Activated naive CD4-positive, alpha-beta T cell treated with Interleukin-2 at 50 U/mL for 16 hours (primary cell): Measurements from ENCODE around the gene IFITM5.
A peak's percentile ranks its signal among the peaks of the same experiment; 100 is the strongest.

ENCODE experiments used
- DNase-seq: peaks from one replicate; pipeline ENCODE4 v3.0.0-alpha.2; 2020

The IFITM5 gene

DNA sequence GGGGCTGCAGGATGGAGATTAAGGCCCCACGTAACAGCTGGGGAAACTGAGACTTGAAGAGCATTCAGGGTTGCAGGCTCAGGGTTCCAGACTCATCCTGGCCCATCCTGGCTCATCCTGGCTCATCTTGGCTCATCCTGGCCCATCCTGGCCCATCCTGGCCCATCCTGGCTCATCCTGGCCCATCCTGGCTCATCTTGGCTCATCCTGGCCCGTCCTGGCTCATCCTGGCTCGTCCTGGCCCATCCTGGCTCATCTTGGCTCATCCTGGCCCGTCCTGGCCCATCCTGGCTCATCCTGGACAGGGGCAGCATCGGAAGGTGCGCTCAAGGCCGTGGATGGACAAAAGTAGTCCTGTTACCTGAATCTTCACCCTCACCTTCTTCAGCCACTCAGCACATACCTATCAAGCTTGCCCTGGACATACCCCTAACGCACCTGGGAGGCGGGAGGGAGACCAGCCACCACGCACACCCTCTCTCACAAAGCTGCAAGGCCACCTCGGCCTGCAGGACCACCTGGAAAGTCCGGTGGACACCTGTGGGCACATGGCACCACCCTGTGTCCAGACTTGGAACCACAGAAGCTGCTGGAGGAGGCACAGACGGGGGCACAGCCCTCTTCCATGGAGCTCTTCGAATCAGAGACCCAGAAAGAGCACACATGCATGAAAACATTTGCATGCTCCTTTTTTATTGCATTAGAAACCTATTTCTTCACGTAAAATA lies 41.4 kb downstream of the IFITM5 start:
- DNase-seq, result no peak

DNA sequence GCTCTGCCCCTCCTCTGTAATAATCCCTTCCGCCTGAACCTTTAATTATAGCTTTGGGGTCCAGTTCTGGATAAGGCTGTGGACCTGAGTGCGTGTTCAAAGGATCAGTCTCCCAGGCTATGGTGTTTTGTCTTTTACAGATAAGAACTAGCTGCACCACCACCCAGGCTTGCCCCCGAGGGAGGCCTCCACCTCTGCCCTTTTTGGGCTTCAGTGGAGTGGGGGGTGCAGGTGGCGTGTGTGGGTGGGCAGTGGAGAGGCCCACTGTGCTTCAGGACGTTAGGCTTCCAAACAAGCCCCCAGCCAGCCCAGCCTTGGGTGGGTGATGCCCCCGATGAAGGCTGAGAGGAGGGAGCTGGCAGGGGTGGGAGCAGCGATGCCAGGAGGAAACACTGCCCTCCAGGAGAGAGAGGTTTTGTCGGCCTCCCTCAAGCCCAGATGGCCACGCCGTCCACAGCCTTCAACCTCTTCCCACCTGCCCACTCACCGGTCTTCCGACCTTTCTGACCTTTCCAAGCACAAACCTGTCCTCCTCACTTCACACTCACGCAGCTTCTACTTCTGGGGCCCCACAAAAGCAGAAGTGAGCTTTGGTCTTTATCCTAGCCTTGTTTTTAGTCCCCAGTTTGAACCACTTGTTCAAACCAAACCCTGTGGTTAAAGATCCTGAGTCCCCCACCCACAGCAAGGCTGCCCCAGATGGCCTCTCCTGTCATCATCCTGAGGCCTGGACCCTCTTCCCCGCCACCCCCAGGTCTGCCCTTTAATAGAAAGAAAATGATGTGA lies 42.2 kb downstream of the IFITM5 start:
- no peak for DNase-seq

GRCh38 chr11:255816-256215 lies 43.5 kb downstream of the IFITM5 start:
- DNase-seq, result no peak

GRCh38 chr11:255176-255575 lies 44.1 kb downstream of the IFITM5 start:
- DNase-seq, result no peak

- no peak for DNase-seq
Measured at GRCh38 chr11:253886-254270, 45.4 kb downstream of the IFITM5 start.

DNA sequence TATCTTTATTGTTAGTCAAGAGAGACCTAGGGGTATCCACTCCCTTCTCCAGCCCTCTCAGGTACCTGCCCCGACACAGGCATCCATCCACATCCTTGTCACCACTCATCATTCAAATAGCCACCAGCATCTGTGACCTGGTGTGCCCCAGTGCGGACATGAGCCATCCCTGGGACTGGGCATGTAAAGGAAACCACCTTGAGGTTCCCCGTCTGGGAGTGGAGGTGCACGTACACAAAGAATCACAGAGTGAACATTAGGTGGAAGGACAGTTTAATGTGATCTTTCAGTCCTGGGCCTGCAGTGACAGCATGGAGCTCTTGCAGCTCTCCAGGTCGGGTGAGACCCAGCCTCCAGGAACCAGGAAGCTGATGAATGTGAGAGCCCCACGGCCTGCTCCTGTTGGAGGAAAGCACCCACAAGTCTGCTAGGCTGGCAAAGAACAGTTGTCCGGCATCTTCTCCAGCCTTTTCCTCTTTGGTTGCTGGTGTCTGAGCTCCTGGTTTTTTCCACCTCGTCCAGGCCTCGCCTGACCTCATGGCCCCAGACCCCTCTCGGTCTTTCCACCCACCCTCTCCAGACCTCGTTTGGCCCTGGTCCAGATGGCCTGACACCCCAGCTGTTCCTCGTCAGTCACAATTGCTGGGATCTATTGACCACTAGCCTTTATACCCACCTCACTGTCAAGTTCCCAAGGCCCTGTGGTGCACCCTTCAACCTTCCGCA lies 46.0 kb downstream of the IFITM5 start:
- no peak for DNase-seq

DNA sequence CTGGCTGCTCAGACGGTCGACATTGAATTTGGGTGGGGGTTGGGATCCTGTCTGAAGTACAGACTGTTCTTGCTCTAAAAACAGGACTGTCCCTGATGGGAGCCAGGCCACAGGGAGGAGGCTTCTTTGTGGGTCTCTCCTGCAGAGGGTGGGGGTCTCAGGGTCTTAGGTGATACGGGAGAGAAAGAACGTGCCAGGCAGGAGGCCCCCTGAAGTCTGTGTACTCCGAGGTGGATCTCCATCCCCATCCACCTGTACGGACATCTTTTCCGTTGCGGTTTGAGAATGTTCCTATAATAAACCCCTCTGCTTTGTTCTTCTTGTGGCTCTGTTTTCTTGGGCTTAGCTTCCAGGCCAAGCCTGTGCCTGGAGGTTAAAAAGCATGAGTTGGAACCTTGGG lies 46.7 kb downstream of the IFITM5 start:
- DNase-seq, result no peak

GRCh38 chr11:251550-251949 lies 47.8 kb downstream of the IFITM5 start:
- DNase-seq, result no peak

DNA sequence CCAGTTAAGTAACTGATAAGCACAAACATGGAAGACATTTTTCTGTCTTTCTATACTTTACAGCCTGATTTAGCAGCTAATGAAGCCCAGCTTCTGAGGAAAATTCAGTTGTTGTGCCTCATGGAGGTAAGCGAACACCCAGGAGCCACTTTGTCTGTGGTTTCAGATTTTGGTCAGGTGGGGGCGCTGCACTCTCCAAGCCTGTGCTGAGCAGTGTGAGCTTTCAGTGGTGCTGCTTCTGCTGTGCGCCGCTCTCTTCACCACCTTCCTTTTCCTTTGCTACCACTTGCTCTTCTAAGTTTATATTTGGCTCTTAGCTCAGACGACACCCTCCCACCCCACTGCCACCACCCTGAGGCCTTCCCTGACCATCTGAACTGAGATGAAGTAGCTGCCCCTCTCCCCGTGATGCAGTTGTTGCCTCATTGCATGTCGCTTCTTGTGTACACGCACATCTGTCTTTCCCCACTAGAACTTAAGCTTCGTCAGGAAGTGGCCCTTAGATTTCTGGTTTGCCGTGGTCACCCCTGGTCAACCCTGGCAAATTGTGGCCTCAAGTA lies 48.5 kb downstream of the IFITM5 start:
- DNase-seq, result peak; percentile 80

DNA sequence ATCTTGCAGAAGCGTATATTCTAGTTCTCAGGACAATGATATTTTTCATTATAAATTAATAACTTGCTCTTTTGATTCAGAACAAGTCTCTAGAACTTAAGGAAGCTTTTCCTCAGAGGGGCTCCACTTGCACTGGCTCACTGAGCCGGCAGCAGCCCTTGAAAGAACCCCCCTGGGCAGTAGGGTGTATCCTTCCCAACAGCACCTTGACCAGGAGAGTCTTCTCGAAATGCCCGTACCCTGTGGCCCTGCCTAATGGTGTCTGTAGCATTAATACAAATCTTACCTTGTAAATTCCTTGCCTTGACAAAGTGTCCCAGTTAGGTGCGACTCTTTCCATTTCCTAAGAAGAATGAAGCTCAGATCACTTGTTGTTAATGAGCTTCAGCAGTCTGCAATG lies 49.1 kb downstream of the IFITM5 start:
- DNase-seq, result no peak

- DNase-seq, result no peak
Measured at GRCh38 chr11:249062-249461, 50.3 kb downstream of the IFITM5 start.
